GM23338 (cell line): ENCODE measurements around the gene SPINK6. TPM values are rescaled to one million over a fixed set of nuclear protein-coding genes. Genes with fewer than 3 reads are reported as not detected.

ENCODE experiments used
- ATAC-seq: fragments of 200-7000 bp; cut with Tn5 transposase; 3 replicates; pipeline ENCODE4 v1.9.1; 2020
- DNase-seq: peaks from one replicate; pipeline ENCODE4 v3.0.0-alpha.2; 2015; ENCODE audit warnings: low spot score
- H2AFZ ChIP-seq: fragments of 200-600 bp; sonication (generic); 2 replicates; pipeline ENCODE4 v1.8.0; 2016; ENCODE audit warnings: antibody characterized with exemption, mild to moderate bottlenecking, moderate library complexity
- H3F3A ChIP-seq: fragments of 200-600 bp; sonication (generic); replicated peaks from 2 replicates; pipeline ENCODE4 v1.8.0; 2017; ENCODE audit warnings: antibody characterized with exemption, mixed run types, low read depth
- H3K27ac ChIP-seq: fragments of 200-600 bp; sonication (generic); 2 replicates; pipeline ENCODE4 v1.6.1; 2016; ENCODE audit warnings: low read depth
- H3K27me3 ChIP-seq: fragments of 200-600 bp; sonication (generic); 2 replicates; pipeline ENCODE4 v1.8.0; 2016; ENCODE audit warnings: mild to moderate bottlenecking, mixed run types, moderate library complexity; ENCODE audit not compliant: insufficient read depth
- H3K36me3 ChIP-seq: fragments of 200-600 bp; sonication (generic); 2 replicates; pipeline ENCODE4 v1.8.0; 2016; ENCODE audit warnings: mild to moderate bottlenecking; ENCODE audit not compliant: insufficient read depth
- H3K4me1 ChIP-seq: fragments of 200-600 bp; sonication (generic); 2 replicates; pipeline ENCODE4 v1.8.0; 2016; ENCODE audit warnings: mild to moderate bottlenecking, moderate library complexity; ENCODE audit not compliant: insufficient read depth
- H3K4me2 ChIP-seq: fragments of 200-600 bp; sonication (generic); 2 replicates; pipeline ENCODE4 v1.7.1; 2017; ENCODE audit warnings: mixed run types
- H3K4me3 ChIP-seq: fragments of 200-600 bp; sonication (generic); 2 replicates; pipeline ENCODE4 v1.6.1; 2016; ENCODE audit warnings: mixed run types
- H3K79me2 ChIP-seq: fragments of 200-600 bp; sonication (generic); replicated peaks from 2 replicates; pipeline ENCODE4 v1.8.0; 2017; ENCODE audit warnings: mild to moderate bottlenecking; ENCODE audit not compliant: insufficient read depth
- H3K9me2 ChIP-seq: fragments of 200-600 bp; sonication (generic); 2 replicates; pipeline ENCODE4 v1.8.0; 2017; ENCODE audit not compliant: insufficient read depth
- H4K20me1 ChIP-seq: fragments of 200-600 bp; sonication (generic); replicated peaks from 2 replicates; pipeline ENCODE4 v1.8.0; 2017; ENCODE audit warnings: mild to moderate bottlenecking; ENCODE audit not compliant: insufficient read depth
- H3K27ac Mint-ChIP-seq: 2 replicates; pipeline ENCODE4 v1.8.0; 2020; ENCODE audit warnings: inconsistent platforms, mild to moderate bottlenecking, moderate library complexity, mixed read lengths
- H3K27me3 Mint-ChIP-seq: 3 replicates; pipeline ENCODE4 v1.8.0; 2022; ENCODE audit warnings: low read depth, mild to moderate bottlenecking, moderate library complexity, mixed read lengths, inconsistent platforms; ENCODE audit not compliant: insufficient read depth, poor library complexity
- H3K36me3 Mint-ChIP-seq: 3 replicates; pipeline ENCODE4 v1.8.0; 2021; ENCODE audit warnings: low read depth, mild to moderate bottlenecking, inconsistent platforms, moderate library complexity, mixed read lengths
- H3K4me1 Mint-ChIP-seq: 3 replicates; pipeline ENCODE4 v1.8.0; 2020; ENCODE audit warnings: mild to moderate bottlenecking, inconsistent platforms, mixed read lengths
- H3K4me3 Mint-ChIP-seq: 3 replicates; pipeline ENCODE4 v1.8.0; 2021; ENCODE audit warnings: moderate library complexity, mild to moderate bottlenecking, inconsistent platforms, mixed read lengths
- H3K9me3 Mint-ChIP-seq: 3 replicates; pipeline ENCODE4 v1.8.0; 2020; ENCODE audit warnings: moderate library complexity, mild to moderate bottlenecking, inconsistent platforms, mixed read lengths
- CTCF ChIP-seq, 2 experiments: fragments of 200-600 bp in 1 of 2; sonication (generic) in 1 of 2; conservative IDR thresholded peaks; 2 replicates each; pipeline versions ENCODE4 v1.5.1 to v1.6.1; 2016 to 2017; ENCODE audit warnings: antibody characterized with exemption in 2 of 2, low read depth in 2 of 2, mild to moderate bottlenecking in 2 of 2, moderate library complexity in 1 of 2
- EZH2phosphoT487 ChIP-seq: fragments of 200-600 bp; sonication (generic); IDR thresholded peaks from one replicate; pipeline ENCODE4 v1.8.1; 2018; ENCODE audit warnings: antibody characterized with exemption; ENCODE audit not compliant: unreplicated experiment
- JUNB ChIP-seq: IDR thresholded peaks from one replicate; pipeline ENCODE4 v1.6.1; 2016; ENCODE audit warnings: antibody characterized with exemption; ENCODE audit not compliant: unreplicated experiment
- NANOG ChIP-seq: IDR thresholded peaks from 2 replicates; pipeline ENCODE4 v1.6.1; 2016; ENCODE audit warnings: antibody characterized with exemption, borderline replicate concordance
- POLR2AphosphoS5 ChIP-seq: IDR thresholded peaks from 2 replicates; pipeline ENCODE4 v1.6.1; 2016; ENCODE audit warnings: antibody characterized with exemption, low read depth
- REST ChIP-seq: IDR thresholded peaks from one replicate; pipeline ENCODE4 v1.6.1; 2018; ENCODE audit warnings: antibody characterized with exemption; ENCODE audit not compliant: unreplicated experiment
- ZNF114 ChIP-seq: fragments of 250-450 bp; sonication (Bioruptor Pico); IDR thresholded peaks from 2 replicates; pipeline ENCODE4 v1.5.0; 2020; ENCODE audit warnings: mild to moderate bottlenecking, moderate library complexity
- ZNF331 ChIP-seq: fragments of 250-450 bp; sonication (Bioruptor Pico); IDR thresholded peaks from 2 replicates; pipeline ENCODE4 v1.5.0; 2020; ENCODE audit warnings: low read depth, mild to moderate bottlenecking, moderate library complexity
- polyA plus RNA-seq: library from polyadenylated mRNA; unstranded; fragments of >200 nt; fragmentation: Nextera tagmentation; extraction: Ambion mirVana; gene quantifications from 2 replicates; pipeline ENCODE4 v1.2.1, GENCODE V29; 2016
- total RNA-seq: library from RNA; depleted of rRNA; stranded (reverse); fragments of >200 nt; shearing (Covaris generic); gene quantifications from 2 replicates; pipeline ENCODE4 v1.2.3, GENCODE V29; 2014

SPINK6 gene
- total and polyA plus RNA-seq, 2 experiments from 2014 or later, result 0.53 TPM; not detected in 1

- TF ChIP-seq REST (no peak), ZNF114 (CRISPR knock-in tag) (no peak)
Observed at GRCh38 chr5:148221508-148221907, 18.7 kb downstream of the SPINK6 start (continued).

- Histone ChIP-seq H3K4me1 (no peaks in the 10 kb centered on the region), H3K79me2 (no peaks in the 10 kb centered on the region), H4K20me1 (no peaks in the 10 kb centered on the region), H3K36me3 (no peaks in the 10 kb centered on the region), H3K27me3 (no peaks in the 10 kb centered on the region), H3F3A (no peaks in the 10 kb centered on the region), H3K9me2 (no peaks in the 10 kb centered on the region), H3K27ac (no peak overlapping the region), H3K4me2 (no peak overlapping the region), H3K4me3 (no peak overlapping the region), H2AFZ (no peak overlapping the region)
- Mint-ChIP-seq H3K27me3 (no peaks in the 10 kb centered on the region), H3K4me3 (no peak overlapping the region), H3K9me3 (no peaks in the 10 kb centered on the region), H3K27ac (no peak overlapping the region), H3K4me1 (peaks cover 3% of the 10 kb centered on the region; the same call in 1 of the 3 replicates), H3K36me3 (no peaks in the 10 kb centered on the region)
- no peak for ATAC-seq
- TF ChIP-seq REST, result no peak
- TF ChIP-seq ZNF114 (CRISPR knock-in tag), result no peak
- TF ChIP-seq ZNF331 (CRISPR knock-in tag), result no peak
- TF ChIP-seq NANOG, result no peak
- no peak for TF ChIP-seq JUNB
- no peak for TF ChIP-seq EZH2phosphoT487
- TF ChIP-seq POLR2AphosphoS5, result no peak
- no peak for TF ChIP-seq CTCF (conservative IDR thresholded peaks at IDR 0.05; ENCODE audit: low read depth in 2 of 2)
- DNase-seq, result no peak
Observed at GRCh38 chr5:148224117-148224742, 21.4 kb downstream of the SPINK6 start.
